GM20000 (cell line): ENCODE measurements around the gene C22orf15.

ENCODE experiments used
- DNase-seq: peaks from one replicate; pipeline ENCODE4 v3.0.0; 2012; ENCODE audit warnings: low spot score
- TF ChIP-seq, protein P1 (sequence below): IDR thresholded peaks from 2 replicates; pipeline ENCODE4 v1.5.1; 2012; ENCODE audit warnings: mild to moderate bottlenecking, control low read depth; ENCODE audit errors: extremely low read depth, missing control alignments

Gene C22orf15

DNA sequence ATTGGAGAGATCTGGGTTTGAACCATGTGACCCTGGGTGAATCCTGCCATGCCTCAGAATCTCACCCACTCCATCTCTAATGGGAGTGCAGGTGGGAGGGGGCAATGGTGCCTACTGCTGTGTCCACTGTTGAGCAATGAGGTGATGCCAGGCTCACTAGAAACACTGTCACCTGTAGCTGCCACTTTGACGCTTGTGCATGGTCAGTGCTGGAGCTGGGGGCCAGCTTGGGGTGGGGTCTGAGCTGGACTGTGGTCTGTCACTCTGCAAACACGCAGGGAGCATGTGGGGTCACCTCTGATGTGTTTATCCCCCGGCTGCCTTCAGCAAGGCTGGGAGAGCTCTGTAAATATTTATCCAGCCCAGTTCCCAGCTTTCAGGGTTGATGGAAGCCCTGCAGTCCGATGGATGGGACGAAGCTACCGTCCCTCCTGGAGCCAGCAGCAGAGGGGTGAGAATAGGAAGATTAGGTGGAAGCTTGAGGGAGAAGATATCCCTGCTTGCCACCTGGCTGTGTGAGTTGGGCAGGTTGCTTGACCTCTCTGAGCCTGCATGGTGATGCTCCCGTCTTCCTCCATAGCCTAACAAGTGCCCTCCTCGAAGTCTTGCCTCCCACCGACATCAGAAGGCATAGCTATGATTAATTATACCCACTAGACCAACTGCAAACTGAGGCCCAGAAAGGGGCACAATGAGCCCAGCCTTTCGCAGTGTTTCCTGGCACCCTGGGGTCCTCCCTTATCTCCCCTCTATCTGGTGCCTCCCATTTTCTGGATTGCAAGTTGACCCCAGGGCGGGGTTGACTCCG is 11.5 kb downstream of the C22orf15 start:
- TF ChIP-seq, protein P1, sequence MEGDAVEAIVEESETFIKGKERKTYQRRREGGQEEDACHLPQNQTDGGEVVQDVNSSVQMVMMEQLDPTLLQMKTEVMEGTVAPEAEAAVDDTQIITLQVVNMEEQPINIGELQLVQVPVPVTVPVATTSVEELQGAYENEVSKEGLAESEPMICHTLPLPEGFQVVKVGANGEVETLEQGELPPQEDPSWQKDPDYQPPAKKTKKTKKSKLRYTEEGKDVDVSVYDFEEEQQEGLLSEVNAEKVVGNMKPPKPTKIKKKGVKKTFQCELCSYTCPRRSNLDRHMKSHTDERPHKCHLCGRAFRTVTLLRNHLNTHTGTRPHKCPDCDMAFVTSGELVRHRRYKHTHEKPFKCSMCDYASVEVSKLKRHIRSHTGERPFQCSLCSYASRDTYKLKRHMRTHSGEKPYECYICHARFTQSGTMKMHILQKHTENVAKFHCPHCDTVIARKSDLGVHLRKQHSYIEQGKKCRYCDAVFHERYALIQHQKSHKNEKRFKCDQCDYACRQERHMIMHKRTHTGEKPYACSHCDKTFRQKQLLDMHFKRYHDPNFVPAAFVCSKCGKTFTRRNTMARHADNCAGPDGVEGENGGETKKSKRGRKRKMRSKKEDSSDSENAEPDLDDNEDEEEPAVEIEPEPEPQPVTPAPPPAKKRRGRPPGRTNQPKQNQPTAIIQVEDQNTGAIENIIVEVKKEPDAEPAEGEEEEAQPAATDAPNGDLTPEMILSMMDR: no peak

DNA sequence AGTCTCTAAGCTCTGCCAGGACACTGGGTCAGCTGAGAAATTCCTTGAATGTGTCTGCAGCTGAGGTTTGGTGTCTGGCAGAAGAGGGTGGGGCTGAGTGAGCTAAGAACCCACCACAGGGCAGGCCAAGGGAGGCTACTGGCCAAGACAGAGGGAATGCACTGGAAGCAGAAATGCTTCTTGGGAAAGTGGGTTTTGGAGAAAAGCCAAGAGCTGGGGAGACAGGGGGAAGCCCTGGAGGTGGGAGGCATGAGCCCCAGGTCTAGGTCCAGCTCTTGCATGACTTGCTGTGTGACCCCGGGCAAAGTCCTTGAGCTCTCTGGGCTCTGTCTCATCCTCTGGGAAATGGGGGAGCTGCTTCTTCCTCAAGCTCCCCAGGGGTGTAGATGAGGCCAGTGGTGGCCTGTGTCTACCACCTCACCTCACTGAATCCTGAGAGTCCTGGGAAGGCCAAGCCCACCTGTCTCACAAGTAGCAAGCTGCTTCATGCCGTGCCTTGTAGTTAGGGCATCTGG is 12.2 kb downstream of the C22orf15 start:
- no peak for DNase-seq

More for the DNA sequence above, 11.5 kb downstream of the C22orf15 start:
- DNase-seq: no peak

DNA sequence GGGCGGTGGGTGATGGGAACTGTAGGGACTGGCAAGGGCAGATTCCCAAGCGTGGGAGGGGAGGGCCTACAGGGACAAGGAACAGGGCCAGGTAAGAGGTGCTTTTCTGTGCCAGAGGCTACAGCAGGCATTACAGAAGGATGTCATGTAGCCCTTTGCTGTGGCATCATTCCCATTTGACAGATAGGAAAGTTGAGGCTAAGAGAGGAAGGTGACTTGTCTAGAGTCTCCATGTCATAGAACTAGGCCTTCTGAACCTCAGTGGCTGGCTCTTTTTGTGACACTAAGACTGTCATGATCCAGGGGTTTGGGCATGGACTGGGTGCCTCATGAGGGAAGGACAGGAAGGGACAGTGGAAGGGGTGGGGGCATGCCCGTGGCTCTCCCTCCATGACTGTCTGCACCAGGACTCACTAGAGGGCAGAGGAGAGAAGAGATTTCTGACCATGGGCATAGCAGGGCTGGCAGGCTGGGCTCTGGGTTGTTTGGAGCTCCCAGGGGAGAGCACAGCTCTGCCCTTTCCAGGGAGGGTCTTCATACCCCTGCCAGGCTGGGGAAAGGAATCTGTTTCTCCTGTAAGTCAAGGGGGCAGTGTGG is 13.1 kb downstream of the C22orf15 start:
- TF ChIP-seq, protein P1: no peak
- no peak for DNase-seq

More for the DNA sequence above, 12.2 kb downstream of the C22orf15 start:
- TF ChIP-seq, protein P1: no peak

DNA sequence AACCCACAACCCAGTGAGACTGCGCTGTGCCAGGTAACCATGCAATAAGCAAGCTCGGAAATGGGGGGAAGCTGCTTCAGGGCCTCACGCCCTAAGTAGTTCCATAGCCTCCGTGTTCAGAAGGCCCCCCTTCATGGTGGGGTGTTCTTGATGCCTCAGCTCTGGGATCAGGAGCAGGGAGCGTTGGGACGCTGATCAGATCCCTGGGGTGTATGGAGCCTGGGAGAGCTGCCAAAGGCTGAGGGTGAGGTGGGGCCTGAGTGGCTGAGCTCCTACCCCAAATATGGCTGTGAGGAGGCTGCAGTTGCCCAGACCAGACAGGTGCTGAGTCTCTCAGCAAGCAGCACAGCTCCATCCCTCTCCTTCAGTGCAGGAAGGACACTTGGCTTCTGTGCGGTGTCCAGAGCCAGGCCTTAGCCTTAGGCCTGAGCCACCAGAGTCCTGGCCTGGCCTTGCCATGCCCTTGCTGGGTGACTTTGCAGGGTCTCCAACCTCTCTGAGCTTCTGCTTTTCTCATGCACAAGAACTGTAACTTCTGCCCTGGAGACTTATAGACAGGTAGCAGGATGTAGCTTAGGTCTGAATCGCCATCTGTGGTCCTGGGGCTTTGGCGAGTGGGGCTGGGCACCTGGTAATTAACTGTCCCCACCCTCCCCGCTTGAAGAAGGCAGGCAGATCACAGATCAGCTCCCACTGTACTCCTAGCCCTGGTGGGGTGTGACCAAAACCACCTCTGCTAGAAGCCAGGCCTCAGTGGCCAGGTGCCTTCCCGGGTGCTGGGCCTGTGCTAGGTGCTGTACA is 15.2 kb downstream of the C22orf15 start:
- no peak for DNase-seq
- TF ChIP-seq, protein P1: no peak

DNA sequence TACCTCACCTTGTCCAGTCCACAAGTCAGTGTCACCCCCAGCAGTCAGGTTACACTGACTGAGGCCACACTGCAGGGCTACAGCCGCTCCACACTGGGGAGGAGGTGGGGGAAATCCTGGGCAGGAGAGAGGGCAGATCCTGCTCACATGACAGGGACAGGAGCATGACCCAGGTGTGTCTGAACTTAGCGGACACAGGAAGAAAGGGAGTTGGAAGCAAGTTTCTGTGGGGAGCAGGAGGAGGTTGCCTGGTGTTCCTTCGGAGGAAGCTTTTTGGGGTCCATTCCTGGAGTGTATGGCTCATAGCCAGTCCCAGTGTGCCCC is 15.7 kb downstream of the C22orf15 start:
- peak; percentile 19 for DNase-seq
- TF ChIP-seq, protein P1: no peak

DNA sequence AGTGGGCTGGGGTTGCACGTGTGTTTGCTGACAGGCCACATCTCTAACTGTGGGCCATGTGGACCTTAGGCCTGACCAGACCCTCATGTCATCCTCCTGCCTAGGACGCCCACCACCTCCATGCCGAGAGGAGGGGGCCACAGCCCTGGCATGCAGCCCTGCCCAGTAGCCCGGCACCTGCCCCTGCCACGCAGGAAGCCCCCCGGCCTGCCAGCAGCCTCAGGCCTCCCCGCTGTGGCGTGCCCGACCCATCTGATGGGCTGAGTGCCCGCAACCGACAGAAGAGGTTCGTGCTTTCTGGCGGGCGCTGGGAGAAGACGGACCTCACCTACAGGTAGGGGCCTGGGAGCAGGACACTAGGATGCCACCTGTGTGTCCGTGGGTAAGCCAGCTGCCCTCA is 16.3 kb downstream of the C22orf15 start:
- no peak for DNase-seq
- TF ChIP-seq, protein P1: no peak

DNA sequence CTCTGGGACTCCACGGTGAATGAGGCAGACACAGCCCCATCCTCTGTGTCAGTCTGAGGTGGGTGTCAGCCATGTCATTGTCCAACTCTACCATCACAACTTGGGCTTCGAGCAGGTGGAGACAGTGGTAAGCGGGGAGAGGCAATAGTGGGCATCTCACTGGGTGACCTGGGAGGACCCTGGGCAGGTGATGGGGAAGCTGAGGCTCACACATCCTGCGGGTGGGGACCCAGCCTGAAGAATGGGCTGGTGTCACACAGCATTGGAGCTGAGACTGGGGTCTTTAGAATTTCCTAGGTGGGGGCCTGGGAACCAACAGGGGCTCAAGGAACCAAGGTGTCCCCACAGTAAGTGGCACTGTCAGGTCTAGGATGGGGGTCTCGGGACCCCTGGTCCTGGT is 16.9 kb downstream of the C22orf15 start:
- TF ChIP-seq, protein P1: no peak
- DNase-seq: no peak
